Neutrophil (primary cell): ENCODE results near the gene UNC5B.

Experiments used
- H3K27ac ChIP-seq: fragments of 200-600 bp; sonication (generic); 2 replicates; pipeline ENCODE4 v1.5.1; 2016; ENCODE audit warnings: mild to moderate bottlenecking, moderate library complexity
- H3K27me3 ChIP-seq: fragments of 200-600 bp; sonication (generic); 2 replicates; pipeline ENCODE4 v1.6.0; 2016; ENCODE audit warnings: mild to moderate bottlenecking
- H3K36me3 ChIP-seq: fragments of 200-600 bp; sonication (generic); 2 replicates; pipeline ENCODE4 v1.5.1; 2017
- H3K4me1 ChIP-seq, 2 experiments: fragments of 200-600 bp in 1 of 2; sonication (generic) in 1 of 2; 1 replicate in 1 of 2; 2 replicates in 1 of 2; pipeline versions ENCODE4 v1.5.1 to v1.6.1; 2013 to 2016; ENCODE audit warnings: low read depth in 1 of 2, low read length in 1 of 2, mild to moderate bottlenecking in 1 of 2, moderate library complexity in 1 of 2; ENCODE audit not compliant: control insufficient read depth in 1 of 2, insufficient read depth in 1 of 2
- H3K4me3 ChIP-seq, 2 experiments: fragments of 200-600 bp in 1 of 2; sonication (generic) in 1 of 2; 1 replicate in 1 of 2; 2 replicates in 1 of 2; pipeline ENCODE4 v1.5.1; 2013 to 2016; ENCODE audit warnings: low read depth in 1 of 2, low read length in 1 of 2, mild to moderate bottlenecking in 1 of 2, moderate library complexity in 1 of 2
- H3K9me3 ChIP-seq: fragments of 200-600 bp; sonication (generic); 2 replicates; pipeline ENCODE4 v1.5.1; 2016
- TF ChIP-seq, protein P1 (sequence below): fragments of 200-600 bp; sonication (generic); IDR thresholded peaks from 2 replicates; pipeline ENCODE4 v1.5.1; 2016; ENCODE audit warnings: antibody characterized with exemption

Gene UNC5B

DNA sequence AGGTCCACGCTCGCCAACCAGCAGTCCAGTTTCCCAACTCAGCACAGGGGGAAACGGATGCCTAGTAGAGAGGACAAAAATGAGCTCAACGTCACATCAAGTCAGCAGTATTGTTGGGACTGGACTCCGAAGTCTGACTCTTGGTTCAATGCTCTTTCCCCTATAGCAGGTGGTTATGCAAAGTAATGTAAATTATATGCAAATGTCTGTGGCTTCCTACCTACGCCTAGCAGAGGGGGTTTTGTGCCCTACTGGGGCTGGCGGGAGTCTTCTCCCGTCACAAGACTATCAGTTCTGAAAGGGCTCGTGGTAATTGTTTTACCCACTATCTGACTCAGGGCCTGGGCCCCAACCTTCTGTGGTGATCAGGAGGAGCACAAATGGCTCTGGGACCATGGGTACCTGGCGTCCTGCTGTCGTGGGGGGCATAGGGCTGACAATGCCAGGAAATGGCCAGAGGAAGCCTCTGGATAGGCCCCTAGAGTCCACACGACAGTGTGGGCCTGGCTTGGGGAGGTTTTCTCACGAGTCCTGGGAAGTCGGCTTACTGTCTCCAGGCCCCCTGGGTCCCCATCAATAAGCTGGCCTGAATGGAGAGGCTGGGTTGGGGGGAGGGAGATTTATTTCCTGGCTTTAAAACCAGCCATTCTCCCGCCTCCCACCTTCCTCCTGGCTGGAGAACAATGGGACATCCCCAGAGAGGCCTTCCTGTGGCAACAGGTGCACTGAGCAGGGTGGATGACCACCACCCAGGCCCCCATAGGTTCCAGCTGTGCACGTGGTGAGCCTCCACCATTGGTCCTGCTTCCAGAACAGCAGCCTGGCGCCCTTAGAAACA lies 41.8 kb downstream of the UNC5B start:
- Histone ChIP-seq H3K4me1 (no peaks in the 10 kb centered on the region), H3K27ac (no peak overlapping the region), H3K36me3 (no peaks in the 10 kb centered on the region), H3K27me3 (no peaks in the 10 kb centered on the region), H3K9me3 (no peaks in the 10 kb centered on the region), H3K4me3 (no peak overlapping the region)
- TF ChIP-seq, protein P1, sequence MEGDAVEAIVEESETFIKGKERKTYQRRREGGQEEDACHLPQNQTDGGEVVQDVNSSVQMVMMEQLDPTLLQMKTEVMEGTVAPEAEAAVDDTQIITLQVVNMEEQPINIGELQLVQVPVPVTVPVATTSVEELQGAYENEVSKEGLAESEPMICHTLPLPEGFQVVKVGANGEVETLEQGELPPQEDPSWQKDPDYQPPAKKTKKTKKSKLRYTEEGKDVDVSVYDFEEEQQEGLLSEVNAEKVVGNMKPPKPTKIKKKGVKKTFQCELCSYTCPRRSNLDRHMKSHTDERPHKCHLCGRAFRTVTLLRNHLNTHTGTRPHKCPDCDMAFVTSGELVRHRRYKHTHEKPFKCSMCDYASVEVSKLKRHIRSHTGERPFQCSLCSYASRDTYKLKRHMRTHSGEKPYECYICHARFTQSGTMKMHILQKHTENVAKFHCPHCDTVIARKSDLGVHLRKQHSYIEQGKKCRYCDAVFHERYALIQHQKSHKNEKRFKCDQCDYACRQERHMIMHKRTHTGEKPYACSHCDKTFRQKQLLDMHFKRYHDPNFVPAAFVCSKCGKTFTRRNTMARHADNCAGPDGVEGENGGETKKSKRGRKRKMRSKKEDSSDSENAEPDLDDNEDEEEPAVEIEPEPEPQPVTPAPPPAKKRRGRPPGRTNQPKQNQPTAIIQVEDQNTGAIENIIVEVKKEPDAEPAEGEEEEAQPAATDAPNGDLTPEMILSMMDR = no peak

DNA sequence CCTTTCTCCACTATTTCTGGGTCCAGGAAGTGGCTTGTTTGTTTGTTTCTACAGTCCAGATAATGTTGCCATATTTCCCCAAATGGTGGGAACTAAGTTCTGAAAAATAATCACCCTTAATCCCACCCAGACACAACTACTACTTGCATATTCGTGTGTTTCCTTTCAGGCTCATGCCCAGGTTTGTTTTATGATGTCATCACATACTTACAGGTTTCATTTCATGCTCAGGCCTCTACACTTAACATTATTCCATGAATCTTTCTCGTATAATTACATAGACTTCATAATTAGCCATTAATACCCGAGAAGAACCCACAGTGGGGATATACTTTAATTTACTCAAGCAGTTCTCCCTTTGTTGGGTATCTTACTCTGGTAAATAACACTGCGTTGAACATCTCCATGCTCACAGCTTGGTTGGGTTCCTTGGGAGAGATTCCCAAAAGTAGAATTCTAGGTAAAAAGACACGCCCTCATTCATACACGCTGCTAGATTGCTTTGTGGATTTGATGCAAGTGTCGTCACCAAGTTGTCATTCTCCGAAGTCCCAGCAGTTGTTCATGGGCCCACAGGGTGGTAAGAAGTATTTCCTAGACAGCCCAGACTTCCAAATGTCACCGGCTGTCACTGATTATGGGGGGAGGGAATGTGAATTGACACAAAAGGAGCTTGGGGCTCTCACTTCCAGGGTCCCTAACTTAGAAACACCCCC lies 42.6 kb downstream of the UNC5B start:
- H3K36me3 ChIP-seq = no peaks in the 10 kb centered on the region
- no peaks in the 10 kb centered on the region for H3K27me3 ChIP-seq
- no peak overlapping the region for H3K4me3 ChIP-seq
- no peaks in the 10 kb centered on the region for H3K4me1 ChIP-seq
- TF ChIP-seq, protein P1 = no peak
- H3K9me3 ChIP-seq = no peaks in the 10 kb centered on the region
- no peak overlapping the region for H3K27ac ChIP-seq

DNA sequence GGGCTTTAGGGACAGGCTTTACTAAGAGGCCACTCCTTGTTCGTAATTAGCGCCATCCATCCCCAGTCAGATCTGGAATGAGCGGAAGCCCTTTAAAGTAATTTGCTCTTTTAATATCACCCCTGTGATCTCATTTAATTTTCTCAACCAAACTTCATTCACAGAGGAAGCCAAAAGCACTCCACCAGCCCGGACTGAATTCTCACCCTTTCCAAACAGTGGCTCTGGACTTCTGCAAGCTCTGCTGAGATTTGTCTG lies 43.1 kb downstream of the UNC5B start:
- Histone ChIP-seq H3K4me3 (no peak overlapping the region), H3K27ac (no peak overlapping the region)
- TF ChIP-seq, protein P1 = no peak

DNA sequence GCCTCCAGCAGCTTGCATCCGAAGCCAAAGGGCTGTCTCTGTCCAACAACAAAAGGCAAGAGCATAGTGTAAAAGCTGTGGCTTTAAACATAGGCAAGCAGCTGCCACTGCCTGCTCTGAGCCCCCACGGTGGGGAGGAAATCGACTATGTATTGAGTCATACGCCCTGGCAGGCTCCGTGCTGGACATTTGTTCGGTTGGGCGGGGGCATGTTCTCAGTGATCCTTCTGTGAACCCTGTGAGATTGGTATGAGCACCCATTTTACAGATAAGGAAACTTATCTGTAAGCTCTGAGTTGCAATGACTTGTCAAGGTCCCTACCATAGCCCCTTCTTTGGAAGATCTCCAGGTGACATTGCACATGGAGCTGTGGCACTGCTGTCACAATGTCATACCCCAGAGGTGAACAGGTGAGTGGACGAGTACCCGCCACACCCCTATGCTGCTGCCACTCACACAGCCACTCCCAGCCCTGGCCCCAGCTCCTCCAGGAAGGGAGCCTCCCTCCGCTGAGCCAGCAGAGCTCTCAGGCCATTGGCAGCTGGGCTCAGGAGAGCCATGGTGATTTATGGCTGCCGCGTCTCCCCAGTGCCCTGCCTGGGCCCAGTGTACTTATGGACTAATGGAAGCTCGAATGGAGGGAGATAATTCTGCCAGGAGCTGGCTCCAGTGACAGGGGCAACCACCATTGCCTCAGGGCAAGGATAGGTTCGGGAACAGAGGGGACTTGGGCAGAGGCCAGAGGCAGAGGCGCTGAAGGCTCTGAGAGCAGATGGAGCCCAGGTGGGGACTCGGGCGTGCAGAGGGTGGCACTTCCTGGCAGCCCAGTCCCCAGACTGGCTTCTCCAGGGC lies 43.7 kb downstream of the UNC5B start:
- Histone ChIP-seq H3K36me3 (no peaks in the 10 kb centered on the region), H3K27ac (no peak overlapping the region), H3K9me3 (no peaks in the 10 kb centered on the region), H3K4me1 (no peaks in the 10 kb centered on the region), H3K4me3 (no peak overlapping the region), H3K27me3 (no peaks in the 10 kb centered on the region)
- TF ChIP-seq, protein P1 = no peak

More for the DNA sequence above, 43.1 kb downstream of the UNC5B start:
- Histone ChIP-seq H3K9me3 (no peaks in the 10 kb centered on the region), H3K4me1 (no peaks in the 10 kb centered on the region), H3K36me3 (no peaks in the 10 kb centered on the region), H3K27me3 (no peaks in the 10 kb centered on the region)

DNA sequence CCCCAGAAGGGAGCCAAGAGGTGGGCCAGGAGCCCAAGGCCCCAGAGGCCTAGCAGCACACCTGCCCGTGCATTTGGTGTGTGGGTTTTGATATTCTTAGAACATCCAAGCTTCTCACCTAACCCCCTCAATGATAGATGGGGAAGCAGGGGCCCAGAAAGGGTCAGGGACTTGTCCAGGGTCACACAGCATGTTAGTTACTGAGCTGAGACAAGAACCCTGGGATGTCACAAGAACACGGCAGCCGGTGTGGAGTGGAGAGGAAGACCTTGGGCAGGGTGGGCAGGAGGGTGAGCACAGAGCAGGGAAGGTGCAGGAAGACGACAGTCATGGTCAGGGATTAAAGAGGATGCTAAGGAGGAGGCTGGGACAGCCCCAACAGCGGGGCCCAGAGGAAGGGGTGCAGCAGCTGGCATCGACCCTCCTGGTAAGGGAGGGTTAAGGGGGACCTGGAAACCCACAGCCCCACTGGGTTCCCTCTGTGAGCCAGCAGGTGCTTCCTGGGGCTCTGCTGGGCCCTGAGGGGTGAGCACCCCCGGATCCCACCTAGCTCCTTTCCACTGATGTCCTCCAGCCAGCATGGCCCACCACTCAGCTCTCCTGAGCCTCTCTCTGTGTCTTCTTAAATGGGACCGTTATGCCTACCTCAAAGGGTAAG lies 44.4 kb downstream of the UNC5B start:
- no peaks in the 10 kb centered on the region for H3K9me3 ChIP-seq
- H3K4me3 ChIP-seq = no peak overlapping the region
- TF ChIP-seq, protein P1 = no peak
- H3K4me1 ChIP-seq = no peaks in the 10 kb centered on the region
- H3K27me3 ChIP-seq = no peaks in the 10 kb centered on the region
- H3K27ac ChIP-seq = no peak overlapping the region
- no peaks in the 10 kb centered on the region for H3K36me3 ChIP-seq
